ES-I3 (cell line): ENCODE data around the gene HSPE1.
A peak's percentile ranks its signal among the peaks of the same experiment; 100 is the strongest.
"Not testable (repeated sequence)": the region's sequence is repeated elsewhere in the genome, so short reads cannot be mapped to it uniquely, and the experiment has no call there.

Experiments used
- H3K36me3 ChIP-seq: 2 replicates; pipeline ENCODE4 v1.6.1; 2013; ENCODE audit warnings: mild to moderate bottlenecking, low read length, control low read depth, moderate library complexity; ENCODE audit not compliant: insufficient read depth
- H3K4me1 ChIP-seq: 2 replicates; pipeline ENCODE4 v1.6.1; 2013; ENCODE audit warnings: mild to moderate bottlenecking, control low read depth, low read length; ENCODE audit not compliant: insufficient read depth
- H3K9ac ChIP-seq: 2 replicates; pipeline ENCODE4 v1.6.1; 2013; ENCODE audit warnings: low read depth, mild to moderate bottlenecking, low read length, moderate library complexity
- H3K9me3 ChIP-seq: 2 replicates; pipeline ENCODE4 v1.6.1; 2013; ENCODE audit warnings: mild to moderate bottlenecking, low read length, moderate library complexity; ENCODE audit not compliant: control insufficient read depth, insufficient read depth

The HSPE1 gene

DNA sequence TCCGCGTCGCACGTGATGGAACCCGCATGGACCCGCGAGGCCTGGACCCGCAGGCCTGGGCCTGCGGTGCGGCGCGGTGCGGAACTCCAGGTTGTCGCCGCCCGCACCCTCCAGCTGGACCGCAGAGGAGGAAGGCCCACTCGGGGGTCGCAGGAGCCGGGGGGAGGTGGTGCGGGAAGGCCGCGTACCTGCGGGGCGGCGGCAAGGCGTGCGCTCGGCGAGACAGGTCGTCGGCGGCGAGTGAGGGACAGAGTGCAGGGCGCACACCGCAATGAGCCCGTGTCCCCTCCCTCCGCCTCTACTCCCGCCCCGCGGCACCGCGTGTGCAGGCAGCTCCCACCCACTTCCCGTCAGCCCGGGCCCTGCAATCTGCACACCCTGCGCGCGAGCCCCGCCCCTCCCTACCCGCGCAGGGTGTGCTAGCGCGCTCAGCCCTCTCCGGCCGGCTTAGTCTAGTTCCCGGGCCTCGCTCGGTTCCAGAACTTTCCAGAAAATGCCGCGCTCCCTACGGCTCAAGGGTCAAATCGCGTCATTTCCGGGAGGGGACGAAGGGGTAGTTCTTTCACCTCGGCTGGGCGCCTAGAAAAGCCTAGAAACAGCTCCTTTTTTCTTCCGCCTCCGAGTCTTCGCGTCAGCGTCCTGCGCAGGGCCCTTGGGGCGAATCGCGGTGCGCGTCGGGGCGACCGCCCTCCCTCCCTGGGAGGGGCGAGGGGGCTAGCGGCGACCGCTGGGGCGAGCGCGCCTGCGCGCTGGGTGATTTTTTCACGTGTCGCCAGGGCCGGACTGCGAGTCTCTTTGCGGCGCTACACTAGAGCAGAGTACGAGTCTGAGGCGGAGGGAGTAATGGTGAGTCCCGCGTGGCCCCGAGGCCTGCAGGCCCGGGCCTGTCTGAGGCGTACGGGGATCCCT is at the start of gene HSPE1, which contains the start of gene HSPD1:
TSS of gene HSPE1 (plus strand) at position 786 of the 909 bp plus-strand sequence. CDS start at position 844, 58 bp downstream.
TSS of gene HSPD1 (minus strand) at position 247 of the 909 bp plus-strand sequence. CDS start 992 bp downstream, outside the sequence.
- Histone ChIP-seq H3K36me3 (peaks cover 28% of the 10 kb centered on the region), H3K9me3 (no peaks in the 10 kb centered on the region), H3K4me1 (peaks cover 15% of the 10 kb centered on the region), H3K9ac (peak within 1 kb of the TSS; percentile 88)

DNA sequence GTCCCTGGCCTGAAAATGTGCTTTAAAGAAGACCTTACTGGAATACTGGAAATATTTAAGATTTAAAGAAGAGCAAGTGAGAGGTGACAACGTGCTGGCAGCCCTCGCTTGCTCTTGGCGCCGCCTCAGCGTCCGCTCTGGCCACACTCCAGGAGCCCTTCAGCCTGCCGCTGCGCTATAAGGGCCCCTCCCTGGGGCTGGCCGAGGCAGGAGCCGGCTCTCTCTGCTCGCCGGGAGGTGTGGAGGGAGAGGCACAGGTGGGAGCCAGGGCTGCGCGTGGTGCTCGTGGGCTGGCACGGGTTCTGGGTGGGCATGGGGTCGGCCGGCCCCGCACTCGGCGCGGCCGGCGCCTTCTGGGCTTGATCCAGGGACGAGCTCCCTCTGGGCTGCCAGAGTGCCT is 49.7 kb upstream of the HSPE1 start:
- Histone ChIP-seq H3K9ac (no peak overlapping the region), H3K9me3 (no peaks in the 10 kb centered on the region), H3K36me3 (no peaks in the 10 kb centered on the region), H3K4me1 (peaks cover 4% of the 10 kb centered on the region; the same call in 1 of the 2 replicates)

DNA sequence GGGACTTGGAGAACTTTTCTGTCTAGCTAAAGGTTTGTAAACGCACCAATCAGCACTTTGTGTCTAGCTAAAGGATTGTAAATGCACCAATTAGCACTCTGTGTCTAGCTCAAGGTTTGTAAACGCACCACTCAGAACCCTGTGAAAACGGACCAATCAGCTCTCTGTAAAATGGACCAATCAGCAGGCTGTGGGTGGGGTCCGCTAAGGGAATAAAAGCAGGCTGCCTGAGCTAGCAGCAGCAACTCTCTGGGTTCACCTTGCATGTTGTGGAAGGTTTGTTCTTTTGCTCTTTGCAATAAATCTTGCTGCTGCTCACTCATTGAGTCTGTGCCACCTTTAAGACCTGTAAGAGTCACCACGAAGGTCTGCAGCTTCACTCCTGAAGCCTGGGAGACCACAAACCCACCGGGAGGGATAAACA is 49.2 kb upstream of the HSPE1 start:
- H3K9ac ChIP-seq, H3K9me3 ChIP-seq, H3K4me1 ChIP-seq, H3K36me3 ChIP-seq: not testable (repeated sequence)

DNA sequence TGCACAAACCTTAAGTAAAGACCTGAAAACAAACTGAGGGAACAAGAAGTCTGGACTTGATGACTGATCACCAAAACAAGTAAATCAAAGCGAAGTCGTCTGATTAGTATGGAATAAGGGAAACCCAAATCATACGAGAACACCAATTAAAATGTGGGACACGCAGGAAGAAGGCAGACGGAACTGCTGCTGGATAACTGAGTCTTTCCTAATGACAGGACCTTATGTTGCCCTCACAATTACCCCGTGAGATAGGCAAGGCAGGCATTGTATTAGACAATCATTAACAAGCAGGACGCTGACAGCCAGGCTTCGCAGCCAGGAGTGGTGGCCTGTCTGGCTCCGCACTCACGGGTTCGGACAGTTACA is 47.4 kb upstream of the HSPE1 start:
- Histone ChIP-seq H3K9ac (peak overlapping the region; percentile 70), H3K9me3 (no peaks in the 10 kb centered on the region), H3K4me1 (peaks cover 4% of the 10 kb centered on the region; the same call in 1 of the 2 replicates), H3K36me3 (no peaks in the 10 kb centered on the region)

DNA sequence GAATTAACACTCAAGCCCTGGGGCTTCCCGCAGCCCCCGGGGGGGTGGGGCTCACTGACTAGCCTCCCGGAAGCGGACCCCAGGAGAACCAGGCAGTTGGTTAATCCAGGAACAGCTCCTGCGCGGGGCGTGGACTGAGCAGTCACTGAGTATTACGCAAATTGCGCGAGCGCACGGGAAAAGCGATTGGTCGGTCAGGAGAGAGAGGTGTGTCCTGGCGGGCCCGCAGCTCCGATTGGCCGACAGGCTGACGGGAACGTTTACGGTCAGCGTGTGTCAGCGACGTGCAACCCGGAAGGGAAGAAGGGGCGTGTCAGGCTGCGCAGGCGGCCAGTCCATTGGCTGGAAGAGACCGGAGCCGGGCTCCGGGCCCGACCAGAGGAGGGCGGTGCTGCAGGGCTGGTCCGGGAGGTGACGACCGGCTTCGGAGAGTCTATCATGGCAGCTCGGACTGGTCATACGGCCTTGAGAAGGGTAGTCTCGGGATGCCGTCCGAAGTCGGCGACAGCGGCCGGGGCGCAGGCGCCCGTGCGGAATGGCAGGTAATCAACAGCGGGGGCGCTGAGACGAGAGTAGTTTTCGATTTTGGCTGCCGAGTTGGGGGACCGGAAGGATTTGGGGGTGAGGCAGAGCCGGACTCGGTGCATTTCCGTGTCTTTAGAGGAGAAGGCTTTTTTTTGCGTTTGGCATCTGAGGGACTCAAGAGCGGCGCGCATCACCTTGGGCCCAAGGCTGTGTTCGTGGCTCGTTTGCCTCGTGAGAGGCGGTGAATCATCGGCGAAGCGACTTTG is 46.9 kb upstream of the HSPE1 start, which contains the start of gene COQ10B:
TSS of gene COQ10B (plus strand) at position 430 of the 791 bp plus-strand sequence. CDS start at position 439, 9 bp downstream.
- H3K9ac ChIP-seq = peak within 1 kb of the TSS; percentile 85
- no peaks in the 10 kb centered on the region for H3K36me3 ChIP-seq
- H3K4me1 ChIP-seq = peaks cover 4% of the 10 kb centered on the region; the same call in 1 of the 2 replicates
- no peaks in the 10 kb centered on the region for H3K9me3 ChIP-seq

DNA sequence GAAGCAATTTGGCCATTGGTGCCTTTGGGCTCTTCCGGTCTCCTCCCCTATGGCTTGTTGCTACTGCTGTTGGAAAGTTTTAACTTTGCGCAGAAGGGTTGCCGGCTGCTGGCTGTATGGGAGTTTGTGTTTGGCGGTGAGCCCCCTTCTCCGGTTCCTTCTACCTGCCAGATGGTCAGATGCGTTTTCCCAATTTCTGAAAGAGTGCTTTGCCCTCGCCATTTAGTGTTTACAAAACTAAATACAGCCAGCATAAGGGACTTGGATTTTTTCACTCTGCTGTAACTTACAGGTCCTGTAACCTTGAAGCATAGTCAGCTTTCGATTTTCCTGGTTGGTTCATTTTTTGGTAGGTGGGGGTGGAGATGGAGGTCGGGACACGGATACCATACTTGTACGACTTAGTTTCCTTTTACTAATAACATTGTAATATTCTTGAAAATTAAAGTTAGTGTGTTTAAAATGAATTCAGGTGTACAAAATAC is 46.2 kb upstream of the HSPE1 start:
- H3K4me1 ChIP-seq = peaks cover 4% of the 10 kb centered on the region; the same call in 1 of the 2 replicates
- peak overlapping the region; percentile 85 for H3K9ac ChIP-seq
- no peaks in the 10 kb centered on the region for H3K36me3 ChIP-seq
- no peaks in the 10 kb centered on the region for H3K9me3 ChIP-seq

DNA sequence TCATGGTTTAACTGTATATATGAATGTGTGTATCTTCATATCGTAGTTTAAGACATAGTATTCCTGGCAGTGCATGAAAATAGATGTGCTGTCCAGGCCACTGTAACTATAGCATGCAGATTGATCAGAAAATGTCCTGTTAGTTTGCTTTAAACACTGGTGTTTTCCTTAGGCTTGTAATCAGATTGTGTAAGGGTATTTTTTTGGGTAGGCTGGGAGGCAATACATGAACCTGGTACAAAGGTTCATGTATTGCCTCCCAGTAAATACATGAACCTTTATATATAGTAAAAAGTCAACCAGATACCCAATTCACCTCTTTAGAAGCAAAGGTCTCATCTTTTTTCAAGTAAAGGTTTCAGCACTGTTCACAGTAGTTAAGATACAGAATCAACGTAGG is 45.3 kb upstream of the HSPE1 start:
- Histone ChIP-seq H3K4me1 (peaks cover 4% of the 10 kb centered on the region; the same call in 1 of the 2 replicates), H3K36me3 (no peaks in the 10 kb centered on the region), H3K9me3 (no peaks in the 10 kb centered on the region), H3K9ac (no peak overlapping the region)

DNA sequence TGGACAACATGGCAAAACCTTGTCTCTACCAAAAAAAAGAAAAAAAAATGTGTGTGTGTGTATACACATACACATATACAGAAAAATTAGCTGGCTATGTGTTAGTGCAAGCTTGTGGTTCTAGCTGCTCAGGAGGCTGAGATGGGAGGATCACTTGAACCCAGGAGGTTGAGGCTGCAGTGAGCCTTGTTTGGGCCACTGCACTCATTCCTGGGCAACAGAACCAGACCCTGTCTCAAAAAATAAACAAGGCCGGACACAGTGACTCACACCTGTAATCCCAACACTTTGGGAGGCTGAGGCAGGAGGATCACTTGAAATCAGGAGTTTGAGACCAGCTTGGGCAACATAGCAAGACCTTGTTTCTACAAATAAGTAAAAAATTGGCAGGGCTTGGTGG is 44.8 kb upstream of the HSPE1 start:
- Histone ChIP-seq H3K9me3 (no peaks in the 10 kb centered on the region), H3K4me1 (peaks cover 4% of the 10 kb centered on the region; the same call in 1 of the 2 replicates), H3K36me3 (no peaks in the 10 kb centered on the region), H3K9ac (no peak overlapping the region)

DNA sequence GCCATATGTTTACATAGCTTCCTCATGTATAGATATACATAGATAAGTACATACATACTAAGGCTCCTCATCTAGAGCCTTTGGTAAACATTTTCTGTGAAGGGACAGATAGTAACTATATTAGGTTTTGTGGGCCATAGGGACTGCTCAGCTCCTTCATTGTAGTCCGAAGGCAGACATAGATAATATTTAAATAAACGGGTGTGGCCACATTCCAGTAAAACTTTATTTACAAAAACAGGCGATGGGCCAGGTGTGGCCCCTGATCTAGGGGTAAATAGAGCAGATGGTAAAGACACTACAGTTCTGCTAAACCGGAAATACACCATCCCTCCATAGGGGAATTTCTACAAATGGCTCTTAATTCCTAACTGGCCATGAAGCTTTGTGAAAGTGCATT is 39.5 kb upstream of the HSPE1 start:
- Histone ChIP-seq H3K9ac (no peak overlapping the region), H3K4me1 (no peaks in the 10 kb centered on the region), H3K9me3 (no peaks in the 10 kb centered on the region), H3K36me3 (no peaks in the 10 kb centered on the region)

DNA sequence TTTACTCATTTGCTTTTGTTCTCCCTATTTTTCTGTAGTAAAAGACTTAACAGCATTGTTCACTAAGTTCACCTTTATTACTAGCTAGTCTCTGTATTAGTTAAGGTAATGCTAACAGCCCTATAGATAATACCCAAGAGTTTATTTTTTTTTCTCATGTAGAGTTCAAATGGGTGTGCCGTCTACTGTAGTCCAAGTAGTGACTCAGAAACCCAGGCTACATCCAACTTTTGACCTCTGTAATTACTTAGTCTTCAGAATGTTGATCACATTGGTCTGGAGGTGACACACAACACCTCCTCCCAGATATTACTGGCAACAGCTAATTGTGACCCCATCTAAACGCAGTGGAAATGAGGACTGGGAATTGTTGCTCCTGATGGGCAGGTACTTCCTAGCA is 39.1 kb upstream of the HSPE1 start:
- no peak overlapping the region for H3K9ac ChIP-seq
- no peaks in the 10 kb centered on the region for H3K4me1 ChIP-seq
- no peaks in the 10 kb centered on the region for H3K9me3 ChIP-seq
- peaks cover 3% of the 10 kb centered on the region for H3K36me3 ChIP-seq

DNA sequence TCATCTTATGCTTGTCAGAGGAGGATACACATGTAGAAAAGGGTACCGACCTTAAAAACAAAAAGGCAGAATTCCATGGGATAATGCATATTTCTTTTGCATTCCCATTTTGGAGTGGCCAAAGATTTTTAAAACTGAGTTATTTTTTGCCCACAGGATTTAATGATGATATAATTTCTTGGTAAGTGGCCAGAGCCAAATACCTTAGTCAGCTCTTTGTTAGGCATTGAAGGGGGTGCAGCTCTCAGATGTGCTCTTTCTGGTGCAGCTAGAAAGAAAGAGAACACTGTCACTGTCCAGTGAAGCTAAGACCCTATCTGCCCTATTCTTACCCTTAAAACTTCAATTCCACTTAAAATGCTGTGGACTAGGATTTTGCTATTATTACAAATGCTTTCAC is 36.0 kb upstream of the HSPE1 start:
- H3K36me3 ChIP-seq = peaks cover 7% of the 10 kb centered on the region
- no peaks in the 10 kb centered on the region for H3K4me1 ChIP-seq
- no peak overlapping the region for H3K9ac ChIP-seq
- H3K9me3 ChIP-seq = no peaks in the 10 kb centered on the region

DNA sequence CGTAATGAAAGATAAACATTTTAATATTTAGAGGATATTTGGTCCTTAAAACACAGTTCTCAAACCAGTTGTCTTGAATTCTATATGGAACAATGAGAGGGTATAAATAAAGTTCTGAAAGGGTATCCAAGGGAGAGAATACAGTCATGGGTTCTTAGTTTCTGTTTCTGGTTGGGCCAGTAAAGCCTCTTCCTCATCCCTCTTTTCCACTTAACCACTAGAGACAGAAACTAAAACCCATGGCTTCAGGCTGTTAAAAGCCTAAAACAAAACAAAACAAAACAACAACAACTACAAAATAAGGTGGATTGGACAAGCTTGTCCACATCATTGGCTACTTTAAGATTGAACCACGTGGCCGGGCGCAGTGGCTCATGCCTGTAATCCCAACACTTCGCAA is 28.0 kb upstream of the HSPE1 start:
- Histone ChIP-seq H3K9ac (no peak overlapping the region), H3K9me3 (no peaks in the 10 kb centered on the region), H3K4me1 (no peaks in the 10 kb centered on the region), H3K36me3 (peaks cover 17% of the 10 kb centered on the region)

DNA sequence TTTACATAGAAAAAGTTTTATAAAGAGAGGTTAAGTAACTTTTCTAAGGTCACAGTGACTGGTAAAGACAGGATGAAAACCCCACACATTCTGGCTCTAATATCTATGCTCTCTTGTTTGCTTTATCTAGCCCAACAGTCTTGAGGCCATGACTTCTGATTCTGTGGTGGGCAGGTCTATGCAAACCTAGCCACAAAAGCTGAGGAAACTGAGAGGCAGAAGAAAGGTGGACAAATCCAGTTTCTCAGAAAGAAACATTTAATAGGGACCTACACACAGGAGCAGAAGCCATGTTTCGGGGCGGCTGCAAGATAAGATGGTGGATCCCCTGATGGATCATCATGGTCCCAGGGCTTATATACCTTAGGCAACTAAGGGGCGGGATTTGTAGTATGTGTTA is 22.4 kb upstream of the HSPE1 start:
- Histone ChIP-seq H3K9ac (no peak overlapping the region), H3K4me1 (no peaks in the 10 kb centered on the region), H3K9me3 (no peaks in the 10 kb centered on the region), H3K36me3 (peaks cover 17% of the 10 kb centered on the region)
